Muscle layer of duodenum (tissue), 2 donors: ENCODE measurements around the gene SLF2.
"Not testable (repeated sequence)": the region's sequence is repeated elsewhere in the genome, so short reads cannot be mapped to it uniquely, and the experiment has no call there.

Experiments
- H3K27ac ChIP-seq: one replicate; pipeline ENCODE4 v1.7.0; 2013; ENCODE audit warnings: mild to moderate bottlenecking, low read length
- H3K27me3 ChIP-seq: one replicate; pipeline ENCODE4 v1.7.0; 2013; ENCODE audit warnings: low read depth, mild to moderate bottlenecking, control low read depth, low read length
- H3K36me3 ChIP-seq, 2 donors: one replicate each; pipeline ENCODE4 v1.7.0; 2013; ENCODE audit warnings: low read length in 2 of 2, control low read depth in 1 of 2, mild to moderate bottlenecking in 1 of 2; ENCODE audit not compliant: insufficient read depth in 2 of 2, control insufficient read depth in 1 of 2
- H3K4me1 ChIP-seq, 2 donors: one replicate each; pipeline ENCODE4 v1.7.0; 2013; ENCODE audit warnings: low read length in 2 of 2, mild to moderate bottlenecking in 2 of 2, control low read depth in 1 of 2, moderate library complexity in 1 of 2; ENCODE audit not compliant: insufficient read depth in 2 of 2, control insufficient read depth in 1 of 2
- H3K4me3 ChIP-seq, 2 donors: one replicate each; pipeline ENCODE4 v1.7.0; 2013; ENCODE audit warnings: low read length in 2 of 2, low read depth in 1 of 2, mild to moderate bottlenecking in 1 of 2
- H3K9me3 ChIP-seq, 2 donors: one replicate each; pipeline ENCODE4 v1.7.0; 2013; ENCODE audit warnings: low read length in 2 of 2, control low read depth in 1 of 2, mild to moderate bottlenecking in 1 of 2; ENCODE audit not compliant: control insufficient read depth in 1 of 2
- donor health status: healthy.

Gene SLF2

GRCh38 chr10:100968062-100968736 is 55.4 kb downstream of the SLF2 start:
- Histone ChIP-seq H3K27me3 (no peaks in the 10 kb centered on the region), H3K4me1 (peaks cover 0 to 8% of the 10 kb centered on the region in 2 donors), H3K4me3 (no peak overlapping the region), H3K27ac (no peak overlapping the region), H3K9me3 (no peaks in the 10 kb centered on the region), H3K36me3 (peaks cover 12 to 15% of the 10 kb centered on the region in 2 donors)

GRCh38 chr10:100968863-100969186 is 56.1 kb downstream of the SLF2 start:
- H3K9me3 ChIP-seq, result no peaks in the 10 kb centered on the region
- H3K4me3 ChIP-seq, result peak overlapping the region; percentile 68 to 70
- H3K4me1 ChIP-seq, result peaks cover 0 to 8% of the 10 kb centered on the region in 2 donors
- H3K27ac ChIP-seq, result no peak overlapping the region
- H3K36me3 ChIP-seq, result peaks cover 10 to 15% of the 10 kb centered on the region in 2 donors
- H3K27me3 ChIP-seq, result no peaks in the 10 kb centered on the region

GRCh38 chr10:100969187-100970075 is 56.7 kb downstream of the SLF2 start, which contains the start of gene SEMA4G:
TSS of gene SEMA4G (plus strand) at chr10:100969504. CDS start at chr10:100972913, 3,409 bp downstream.
- H3K27me3 ChIP-seq, result no peaks in the 10 kb centered on the region
- peak within 1 kb of the TSS; percentile 68 to 70 for H3K4me3 ChIP-seq
- H3K36me3 ChIP-seq, result peaks cover 10 to 12% of the 10 kb centered on the region in 2 donors
- no peaks in the 10 kb centered on the region for H3K9me3 ChIP-seq
- peak within 1 kb of the TSS; percentile 64 for H3K27ac ChIP-seq
- H3K4me1 ChIP-seq, result peaks cover 0 to 8% of the 10 kb centered on the region in 2 donors

- Histone ChIP-seq H3K36me3 (peaks cover 7 to 8% of the 10 kb centered on the region in 2 donors), H3K4me3 (peak overlapping the region; percentile 47 to 68), H3K9me3 (no peaks in the 10 kb centered on the region), H3K27me3 (no peaks in the 10 kb centered on the region), H3K27ac (peak overlapping the region; percentile 64), H3K4me1 (peaks cover 0 to 8% of the 10 kb centered on the region in 2 donors)
Measured at GRCh38 chr10:100970076-100970913, 57.5 kb downstream of the SLF2 start.

- Histone ChIP-seq H3K27me3 (no peaks in the 10 kb centered on the region), H3K4me1 (peaks cover 0 to 8% of the 10 kb centered on the region in 2 donors), H3K36me3 (peaks cover 0 to 3% of the 10 kb centered on the region in 2 donors), H3K4me3 (peak overlapping the region in 1 of 2 donors; percentile 24), H3K9me3 (no peaks in the 10 kb centered on the region), H3K27ac (peak overlapping the region; percentile 2)
Measured at GRCh38 chr10:100970914-100971811, 58.4 kb downstream of the SLF2 start.

GRCh38 chr10:100972115-100972903 is 59.5 kb downstream of the SLF2 start:
- Histone ChIP-seq H3K4me3 (no peak overlapping the region), H3K27me3 (no peaks in the 10 kb centered on the region), H3K4me1 (peaks cover 0 to 8% of the 10 kb centered on the region in 2 donors), H3K9me3 (no peaks in the 10 kb centered on the region), H3K27ac (no peak overlapping the region), H3K36me3 (peaks cover 0 to 4% of the 10 kb centered on the region in 2 donors)

GRCh38 chr10:100972904-100973535 is 60.3 kb downstream of the SLF2 start:
- H3K27me3 ChIP-seq, result no peaks in the 10 kb centered on the region
- H3K36me3 ChIP-seq, result peaks cover 0 to 4% of the 10 kb centered on the region in 2 donors
- H3K27ac ChIP-seq, result no peak overlapping the region
- H3K4me3 ChIP-seq, result no peak overlapping the region
- no peaks in the 10 kb centered on the region for H3K9me3 ChIP-seq
- peaks cover 0 to 8% of the 10 kb centered on the region in 2 donors for H3K4me1 ChIP-seq

GRCh38 chr10:100975397-100975796 is 62.6 kb downstream of the SLF2 start:
- H3K36me3 ChIP-seq, result peaks cover 15 to 16% of the 10 kb centered on the region in 2 donors
- not testable (repeated sequence) for H3K27ac ChIP-seq, H3K4me3 ChIP-seq

GRCh38 chr10:100976906-100977305 is 64.1 kb downstream of the SLF2 start:
- Histone ChIP-seq H3K27me3 (no peaks in the 10 kb centered on the region), H3K27ac (no peak overlapping the region), H3K4me1 (no peaks in the 10 kb centered on the region), H3K9me3 (no peaks in the 10 kb centered on the region), H3K4me3 (no peak overlapping the region), H3K36me3 (peaks cover 26 to 27% of the 10 kb centered on the region in 2 donors)

More at GRCh38 chr10:100975397-100975796, 62.6 kb downstream of the SLF2 start:
- not testable (repeated sequence) for H3K9me3 ChIP-seq, H3K4me1 ChIP-seq, H3K27me3 ChIP-seq
